GM12878 (cell line): ENCODE measurements around the gene ALX4. TPM values are rescaled to one million over a fixed set of nuclear protein-coding genes. Genes with fewer than 3 reads are reported as not detected.

Experiments used
- ATAC-seq: fragments of 200-7000 bp; cut with Tn5 transposase; 3 replicates; pipeline ENCODE4 v1.9.1; 2020; ENCODE audit warnings: mild to moderate bottlenecking, moderate library complexity
- BruUV-seq: library from RNA; stranded (reverse); fragments of 400-500 nt; replicated peaks from 2 replicates; lab custom pipeline; 2021; lab: Mats Ljungman, UMichigan
- CTCF ChIA-PET: fragments of 300-600 bp; sonication (Branson Sonifier 250); formaldehyde crosslinking; extraction: SDS; loops from one replicate; lab custom pipeline; 2021; ENCODE audit warnings: inconsistent platforms; lab: Yijun Ruan, JAX
- POLR2A ChIA-PET: fragments of 350-600 bp; formaldehyde crosslinking; extraction: SDS; loops from one replicate; lab custom pipeline; 2021; ENCODE audit warnings: inconsistent platforms; lab: Charles Lee
- RAD21 ChIA-PET: fragments of 300-600 bp; sonication (Branson Sonifier 250); formaldehyde crosslinking; loops from one replicate; lab custom pipeline; 2023; ENCODE audit warnings: antibody characterized with exemption; ENCODE audit not compliant: unreplicated experiment; lab: Charles Lee
- SMC1A ChIA-PET: fragments of 300-600 bp; sonication (Branson Sonifier 250); formaldehyde crosslinking; loops from one replicate; lab custom pipeline; 2023; ENCODE audit not compliant: unreplicated experiment, uncharacterized antibody; lab: Charles Lee
- DNase-seq: peaks from one replicate; pipeline ENCODE4 v3.0.0-alpha.2; 2011; ENCODE audit warnings: low read depth, low spot score
- FAIRE-seq: peaks from 3 replicates; lab custom pipeline; 2011; peaks lifted over from hg19 to GRCh38; lab: Jason Lieb, UNC
- H2AFZ ChIP-seq: 2 replicates; pipeline ENCODE4 v1.6.0; 2011; ENCODE audit warnings: low read depth, low read length, control low read depth; ENCODE audit not compliant: control insufficient read depth
- H3K27ac ChIP-seq: 2 replicates; pipeline ENCODE4 v1.5.1; 2011; ENCODE audit warnings: control low read depth; ENCODE audit not compliant: control insufficient read depth, insufficient read depth
- H3K27me3 ChIP-seq, 2 experiments: replicated peaks in 1 of 2; 2 replicates each; pipeline versions ENCODE4 v1.6.0 to v1.6.1; 2011; ENCODE audit warnings: low read length in 1 of 2; ENCODE audit not compliant: control insufficient read depth in 2 of 2, insufficient read depth in 2 of 2
- H3K36me3 ChIP-seq, 2 experiments: 2 replicates each; pipeline ENCODE4 v1.5.1; 2011; ENCODE audit warnings: low read length in 1 of 2; ENCODE audit not compliant: control insufficient read depth in 2 of 2, insufficient read depth in 2 of 2
- H3K4me1 ChIP-seq: 2 replicates; pipeline ENCODE4 v1.6.1; 2011; ENCODE audit warnings: mild to moderate bottlenecking, low read length, moderate library complexity, mixed read lengths; ENCODE audit not compliant: control insufficient read depth, insufficient read depth
- H3K4me2 ChIP-seq: 2 replicates; pipeline ENCODE4 v1.6.0; 2011; ENCODE audit warnings: control low read depth; ENCODE audit not compliant: control insufficient read depth, insufficient read depth
- H3K4me3 ChIP-seq: fragments of 200-600 bp; sonication (generic); 2 replicates; pipeline ENCODE4 v1.5.1; 2016
- H3K79me2 ChIP-seq: 2 replicates; pipeline ENCODE4 v1.6.0; 2011; ENCODE audit warnings: low read length; ENCODE audit not compliant: control insufficient read depth, insufficient read depth
- H3K9ac ChIP-seq: 2 replicates; pipeline ENCODE4 v1.8.0; 2011; ENCODE audit warnings: low read length, control low read depth, mixed read lengths; ENCODE audit not compliant: control insufficient read depth, insufficient read depth
- H3K9me3 ChIP-seq: replicated peaks from 3 replicates; pipeline ENCODE4 v1.5.1; 2011; ENCODE audit warnings: mild to moderate bottlenecking, low read length; ENCODE audit not compliant: control insufficient read depth, insufficient read depth
- H4K20me1 ChIP-seq: 2 replicates; pipeline ENCODE4 v1.6.0; 2011; ENCODE audit not compliant: control insufficient read depth, insufficient read depth
- JUNB ChIP-seq: IDR thresholded peaks from 2 replicates; pipeline ENCODE4 v1.6.1; 2016; ENCODE audit warnings: antibody characterized with exemption, mild to moderate bottlenecking
- KLF5 ChIP-seq: fragments of 450-650 bp; IDR thresholded peaks from 2 replicates; pipeline ENCODE4 v1.6.1; 2014; ENCODE audit warnings: mild to moderate bottlenecking; ENCODE audit not compliant: partially characterized antibody
- LARP7 ChIP-seq: fragments of 450-650 bp; IDR thresholded peaks from 2 replicates; pipeline ENCODE4 v1.6.1; 2017; ENCODE audit warnings: mild to moderate bottlenecking
- MTA2 ChIP-seq: fragments of 450-650 bp; IDR thresholded peaks from 2 replicates; pipeline ENCODE4 v1.6.1; 2016; ENCODE audit warnings: low read depth, mild to moderate bottlenecking, moderate library complexity
- SMARCA5 ChIP-seq: fragments of 450-650 bp; IDR thresholded peaks from 2 replicates; pipeline ENCODE4 v1.6.1; 2017; ENCODE audit warnings: mild to moderate bottlenecking
- SREBF2 ChIP-seq: IDR thresholded peaks from 2 replicates; pipeline ENCODE4 v1.6.1; 2012; ENCODE audit warnings: mild to moderate bottlenecking, low read length
- WGBS: methylation state at CpG from one replicate; pipeline ENCODE4 v1.1.6; 2016; ENCODE audit warnings: low lambda C conversion rate; ENCODE audit not compliant: insufficient replicate concordance, insufficient coverage; ENCODE audit errors: missing lambda C conversion rate; 5-methylcytosine and 5-hydroxymethylcytosine counted together
- in situ Hi-C: fragments of 300-500 bp; cut with MboI; formaldehyde crosslinking; loops from 9 replicates; pipeline ENCODE4 v1.14.3; 2018; ENCODE audit warnings: mixed read lengths
- intact Hi-C: fragments of 100-400 bp; cut with micrococcal nuclease; formaldehyde crosslinking; loops from one replicate; pipeline ENCODE4 v1.14.2; 2022; ENCODE audit not compliant: unreplicated experiment
- polyA plus RNA-seq, 11 experiments: library from polyadenylated mRNA; depleted of rRNA in 4 of 11; unstranded in 6 of 11; stranded (reverse) in 5 of 11; fragments of >200 nt; fragmentation: Nextera tagmentation in 4 of 11; fragmentation: Illumina TruSeq in 1 of 11; extraction: Ambion mirVana in 4 of 11; extraction: Trizol in 1 of 11; gene quantifications; 1 replicate in 1 of 11; 2 replicates in 10 of 11; pipeline versions ENCODE4 v1.2.1 to v1.2.3, GENCODE V29; 2011 to 2016; ENCODE audit warnings: inconsistent platforms in 2 of 11, missing spikeins in 2 of 11, low read depth in 1 of 11
- total RNA-seq, 4 experiments: library from RNA; depleted of rRNA in 3 of 4; stranded (reverse); fragments of >200 nt in 3 of 4; fragmentation: Illumina TruSeq in 1 of 4; extraction: Trizol in 1 of 4; gene quantifications; 2 replicates each; pipeline versions ENCODE4 v1.2.1 to v1.2.3, GENCODE V29; 2013 to 2021
- TF ChIP-seq, protein P1 (sequence below): fragments of 450-650 bp; IDR thresholded peaks from 2 replicates; pipeline ENCODE4 v1.6.1; 2017; ENCODE audit warnings: mild to moderate bottlenecking, moderate library complexity

Gene ALX4
- total and polyA plus RNA-seq, 10 of the 15 experiments (the other 5 are each of a cell fraction or from before 2014, with no cell fraction given), result not detected

DNA sequence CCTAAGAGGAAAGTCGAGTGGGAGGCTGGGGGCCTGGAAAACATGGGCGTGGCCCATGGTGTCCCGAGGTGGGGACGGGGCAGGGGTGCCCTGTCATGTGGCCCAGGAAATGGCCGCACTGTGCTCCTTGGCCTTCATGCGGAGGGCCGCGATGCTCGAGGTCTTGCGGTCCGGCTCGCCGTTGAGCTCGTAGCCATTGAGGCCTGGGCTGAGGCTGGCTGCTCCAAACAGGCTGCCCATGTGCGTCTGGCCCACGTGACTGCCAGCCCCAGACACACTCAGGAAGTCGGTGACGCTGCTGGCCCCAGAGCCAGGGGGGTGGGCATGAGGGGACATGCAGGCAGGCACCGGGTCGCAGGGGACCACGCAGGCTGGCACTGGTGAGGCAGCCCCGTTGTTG is 45.2 kb downstream of the ALX4 start:
- WGBS, result 51% methylated on average over 19 of the region's 22 CpGs
- H3K4me3 ChIP-seq, result no peak overlapping the region
- in situ Hi-C loops, result no loop called here
- no peak for ATAC-seq
- intact Hi-C loops, result no loop called here
- H3K4me1 ChIP-seq, result no peaks in the 10 kb centered on the region
- no peaks in the 10 kb centered on the region for H3K79me2 ChIP-seq
- H3K9ac ChIP-seq, result no peak overlapping the region
- TF ChIP-seq SREBF2 (no peak), LARP7 (no peak), MTA2 (no peak), JUNB (no peak), KLF5 (no peak), SMARCA5 (no peak)
- TF ChIP-seq, protein P1, sequence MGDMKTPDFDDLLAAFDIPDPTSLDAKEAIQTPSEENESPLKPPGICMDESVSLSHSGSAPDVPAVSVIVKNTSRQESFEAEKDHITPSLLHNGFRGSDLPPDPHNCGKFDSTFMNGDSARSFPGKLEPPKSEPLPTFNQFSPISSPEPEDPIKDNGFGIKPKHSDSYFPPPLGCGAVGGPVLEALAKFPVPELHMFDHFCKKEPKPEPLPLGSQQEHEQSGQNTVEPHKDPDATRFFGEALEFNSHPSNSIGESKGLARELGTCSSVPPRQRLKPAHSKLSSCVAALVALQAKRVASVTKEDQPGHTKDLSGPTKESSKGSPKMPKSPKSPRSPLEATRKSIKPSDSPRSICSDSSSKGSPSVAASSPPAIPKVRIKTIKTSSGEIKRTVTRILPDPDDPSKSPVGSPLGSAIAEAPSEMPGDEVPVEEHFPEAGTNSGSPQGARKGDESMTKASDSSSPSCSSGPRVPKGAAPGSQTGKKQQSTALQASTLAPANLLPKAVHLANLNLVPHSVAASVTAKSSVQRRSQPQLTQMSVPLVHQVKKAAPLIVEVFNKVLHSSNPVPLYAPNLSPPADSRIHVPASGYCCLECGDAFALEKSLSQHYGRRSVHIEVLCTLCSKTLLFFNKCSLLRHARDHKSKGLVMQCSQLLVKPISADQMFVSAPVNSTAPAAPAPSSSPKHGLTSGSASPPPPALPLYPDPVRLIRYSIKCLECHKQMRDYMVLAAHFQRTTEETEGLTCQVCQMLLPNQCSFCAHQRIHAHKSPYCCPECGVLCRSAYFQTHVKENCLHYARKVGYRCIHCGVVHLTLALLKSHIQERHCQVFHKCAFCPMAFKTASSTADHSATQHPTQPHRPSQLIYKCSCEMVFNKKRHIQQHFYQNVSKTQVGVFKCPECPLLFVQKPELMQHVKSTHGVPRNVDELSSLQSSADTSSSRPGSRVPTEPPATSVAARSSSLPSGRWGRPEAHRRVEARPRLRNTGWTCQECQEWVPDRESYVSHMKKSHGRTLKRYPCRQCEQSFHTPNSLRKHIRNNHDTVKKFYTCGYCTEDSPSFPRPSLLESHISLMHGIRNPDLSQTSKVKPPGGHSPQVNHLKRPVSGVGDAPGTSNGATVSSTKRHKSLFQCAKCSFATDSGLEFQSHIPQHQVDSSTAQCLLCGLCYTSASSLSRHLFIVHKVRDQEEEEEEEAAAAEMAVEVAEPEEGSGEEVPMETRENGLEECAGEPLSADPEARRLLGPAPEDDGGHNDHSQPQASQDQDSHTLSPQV, result no peak
- TF ChIP-seq, all 136 proteins: peak for 0
- Histone ChIP-seq H3K36me3 (no peaks in the 10 kb centered on the region), H3K27me3 (no peaks in the 10 kb centered on the region; a peak in 2 of 4 replicates), H3K9me3 (no peaks in the 10 kb centered on the region), H3K4me2 (no peak overlapping the region), H4K20me1 (no peaks in the 10 kb centered on the region), H2AFZ (no peak overlapping the region), H3K27ac (no peak overlapping the region)
- SMC1A ChIA-PET, result no interaction called here
- FAIRE-seq, result no peak
- no peak for DNase-seq
- RAD21 ChIA-PET, result no interaction called here
- POLR2A ChIA-PET, result no interaction called here
- CTCF ChIA-PET, result interaction anchor here (0.7 kb wide), 1 partner anchor 92 kb away, joined by 4 read pairs; no protein-coding TSS in a partner anchor
- no TSS peak for BruUV-seq
